OCI-LY7 (cell line): ENCODE data around the gene MTHFD2. TPM values are rescaled to one million over a fixed set of nuclear protein-coding genes. Genes with fewer than 3 reads are reported as not detected.

Experiments used
- BruUV-seq: library from RNA; stranded (reverse); fragments of 400-500 nt; replicated peaks from 2 replicates; lab custom pipeline; 2021; lab: Mats Ljungman, UMichigan
- CTCF ChIA-PET: fragments of 300-600 bp; sonication (Branson Sonifier 250); formaldehyde crosslinking; loops from one replicate; lab custom pipeline; 2022; ENCODE audit warnings: antibody characterized with exemption; ENCODE audit not compliant: unreplicated experiment; lab: Charles Lee
- POLR2A ChIA-PET: fragments of 300-600 bp; sonication (Branson Sonifier 250); formaldehyde crosslinking; loops from one replicate; lab custom pipeline; 2022; ENCODE audit warnings: antibody characterized with exemption; lab: Charles Lee
- DNase-seq: peaks from one replicate; pipeline ENCODE4 v3.0.0-alpha.2; 2015; ENCODE audit warnings: low spot score
- H2AFZ ChIP-seq: fragments of 200-600 bp; sonication (generic), shearing (Covaris generic); 2 replicates; pipeline ENCODE4 v1.6.1; 2014; ENCODE audit warnings: mild to moderate bottlenecking, antibody characterized with exemption, low read length, moderate library complexity
- H3K27ac ChIP-seq: fragments of 200-600 bp; sonication (generic); 2 replicates; pipeline ENCODE4 v1.5.1; 2014; ENCODE audit warnings: mixed run types, low read depth, mild to moderate bottlenecking, moderate library complexity, low read length, inconsistent platforms; ENCODE audit not compliant: poor library complexity, severe bottlenecking
- H3K36me3 ChIP-seq: fragments of 200-600 bp; sonication (generic); 2 replicates; pipeline ENCODE4 v1.6.1; 2014; ENCODE audit warnings: mild to moderate bottlenecking, antibody characterized with exemption, low read length, moderate library complexity, mixed read lengths; ENCODE audit not compliant: insufficient read depth
- H3K4me1 ChIP-seq: fragments of 200-600 bp; sonication (generic); 2 replicates; pipeline ENCODE4 v1.5.1; 2014; ENCODE audit warnings: mild to moderate bottlenecking, low read length; ENCODE audit not compliant: insufficient read depth, poor library complexity, severe bottlenecking
- H3K4me2 ChIP-seq: fragments of 200-600 bp; sonication (generic); 2 replicates; pipeline ENCODE4 v1.6.1; 2014; ENCODE audit warnings: mild to moderate bottlenecking, low read length
- H3K4me3 ChIP-seq: fragments of 200-600 bp; sonication (generic); 2 replicates; pipeline ENCODE4 v1.5.1; 2014; ENCODE audit warnings: mild to moderate bottlenecking, low read depth, low read length; ENCODE audit not compliant: poor library complexity, severe bottlenecking
- H3K79me2 ChIP-seq: fragments of 200-600 bp; sonication (generic); 2 replicates; pipeline ENCODE4 v1.6.1; 2016; ENCODE audit warnings: low read depth, mild to moderate bottlenecking, low read length, moderate library complexity, mixed read lengths; ENCODE audit not compliant: insufficient read depth
- H3K9me2 ChIP-seq: fragments of 200-600 bp; sonication (generic); 2 replicates; pipeline ENCODE4 v1.6.1; 2016; ENCODE audit warnings: mild to moderate bottlenecking, low read length, mixed read lengths; ENCODE audit not compliant: insufficient read depth
- H3K9me3 ChIP-seq: fragments of 200-600 bp; sonication (generic); 2 replicates; pipeline ENCODE4 v1.6.1; 2014; ENCODE audit warnings: mild to moderate bottlenecking, mixed run types, low read length, mixed read lengths
- H4K20me1 ChIP-seq: fragments of 200-600 bp; sonication (generic); 2 replicates; pipeline ENCODE4 v1.6.1; 2014; ENCODE audit warnings: mild to moderate bottlenecking, antibody characterized with exemption, low read length, moderate library complexity, mixed read lengths; ENCODE audit not compliant: insufficient read depth
- CTCF ChIP-seq: fragments of 200-600 bp; sonication (generic); conservative IDR thresholded peaks from 2 replicates; pipeline ENCODE4 v1.5.1; 2014; ENCODE audit warnings: mild to moderate bottlenecking, antibody characterized with exemption, low read length, moderate library complexity, mixed read lengths
- EZH2phosphoT487 ChIP-seq: fragments of 200-600 bp; sonication (generic); IDR thresholded peaks from 2 replicates; pipeline ENCODE4 v1.6.1; 2018; ENCODE audit warnings: low read depth, borderline replicate concordance, mild to moderate bottlenecking, mixed run types, antibody characterized with exemption, low read length, moderate library complexity, mixed read lengths
- intact Hi-C: fragments of 100-400 bp; cut with micrococcal nuclease; formaldehyde crosslinking; loops from one replicate; pipeline ENCODE4 v1.10.0; 2022; ENCODE audit not compliant: unreplicated experiment
- total RNA-seq, 2 experiments: library from RNA; depleted of rRNA in 1 of 2; stranded (reverse); fragments of >200 nt in 1 of 2; shearing (Covaris generic) in 1 of 2; gene quantifications; 2 replicates each; pipeline ENCODE4 v1.2.3, GENCODE V29; 2014 to 2022

Gene MTHFD2
- total RNA-seq, 2 experiments from 2014 or later = 220 to 365 TPM

GRCh38 chr2:74244286-74244685 lies 45.9 kb downstream of the MTHFD2 start:
- no peaks in the 10 kb centered on the region for H4K20me1 ChIP-seq
- no peaks in the 10 kb centered on the region for H3K9me3 ChIP-seq
- no peak for DNase-seq
- H3K4me3 ChIP-seq = no peak overlapping the region
- intact Hi-C loops = no loop called here
- no peak overlapping the region for H2AFZ ChIP-seq
- H3K79me2 ChIP-seq = no peaks in the 10 kb centered on the region
- ChIA-PET CTCF (no interaction called here), POLR2A (interaction anchor here (0.5 kb wide), 1 partner anchor 370 kb away, joined by 3 read pairs; no protein-coding TSS in a partner anchor)
- no peaks in the 10 kb centered on the region for H3K4me1 ChIP-seq
- H3K9me2 ChIP-seq = no peaks in the 10 kb centered on the region
- no peaks in the 10 kb centered on the region for H3K36me3 ChIP-seq
- no peak for TF ChIP-seq EZH2phosphoT487
- TF ChIP-seq CTCF = no peak
- no TSS peak for BruUV-seq
- no peak overlapping the region for H3K27ac ChIP-seq
- H3K4me2 ChIP-seq = no peak overlapping the region

DNA sequence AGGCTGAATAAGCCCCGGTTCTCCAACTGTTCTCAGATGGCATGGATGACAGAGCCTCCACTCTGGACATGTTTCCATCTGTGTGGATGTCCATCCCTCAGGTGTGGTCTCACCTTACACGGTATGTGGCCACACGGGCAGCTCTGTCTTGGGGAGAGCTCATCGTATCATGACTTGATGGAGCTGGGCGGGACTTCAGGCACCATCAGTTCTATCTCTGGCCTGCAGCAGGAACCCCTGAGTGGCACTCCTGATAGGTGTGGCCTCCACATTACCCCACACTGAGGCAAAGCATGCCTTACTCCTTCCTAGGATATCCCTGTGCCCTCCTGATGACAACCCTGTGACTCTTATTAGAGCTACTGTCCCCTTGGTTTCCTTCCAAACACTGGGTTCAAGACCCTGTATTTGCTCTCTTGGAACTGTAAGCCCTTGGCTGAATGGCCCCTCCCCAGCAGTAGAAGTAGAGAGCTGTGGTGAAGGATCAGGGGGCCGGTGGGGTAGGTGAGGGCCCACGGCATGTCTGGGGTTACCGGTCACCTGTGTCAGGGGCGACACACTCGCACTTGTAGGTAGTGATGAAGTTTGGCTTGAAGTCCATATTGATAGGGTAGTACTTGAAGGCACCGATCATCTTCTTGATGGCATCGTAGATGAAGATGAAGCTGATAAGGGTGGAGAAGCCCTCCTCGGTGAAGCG lies 48.2 kb downstream of the MTHFD2 start:
- Histone ChIP-seq H2AFZ (no peak overlapping the region), H3K79me2 (no peaks in the 10 kb centered on the region), H3K27ac (no peak overlapping the region), H3K9me3 (no peaks in the 10 kb centered on the region), H3K4me1 (no peaks in the 10 kb centered on the region), H3K9me2 (no peaks in the 10 kb centered on the region), H4K20me1 (no peaks in the 10 kb centered on the region), H3K4me2 (no peak overlapping the region), H3K4me3 (no peak overlapping the region), H3K36me3 (no peaks in the 10 kb centered on the region)
- ChIA-PET POLR2A (interaction anchor here (0.7 to 1.0 kb wide), 3 partner anchors 44 to 88 kb away, joined by 3 read pairs; no protein-coding TSS in a partner anchor), CTCF (interaction anchor here (0.9 to 1.1 kb wide), 2 partner anchors 30 to 89 kb away, joined by 3 read pairs; no protein-coding TSS in a partner anchor)
- intact Hi-C loops = loop anchor here (5.0 kb wide), 1 partner anchor 341 kb away; no protein-coding TSS in a partner anchor
- no TSS peak for BruUV-seq
- TF ChIP-seq EZH2phosphoT487 = no peak
- no peak for TF ChIP-seq CTCF
- DNase-seq = no peak
